NCI-H1105 treated with DMSO at 0.1 percent for 48 hours (cell line): ENCODE results near the gene OSR1.
"Not testable (repeated sequence)": the region's sequence is repeated elsewhere in the genome, so short reads cannot be mapped to it uniquely, and the experiment has no call there.

Source experiments
- DNase-seq: peaks from one replicate; lab custom pipeline; 2025; lab: John Stamatoyannopoulos, UW

OSR1 gene

DNA sequence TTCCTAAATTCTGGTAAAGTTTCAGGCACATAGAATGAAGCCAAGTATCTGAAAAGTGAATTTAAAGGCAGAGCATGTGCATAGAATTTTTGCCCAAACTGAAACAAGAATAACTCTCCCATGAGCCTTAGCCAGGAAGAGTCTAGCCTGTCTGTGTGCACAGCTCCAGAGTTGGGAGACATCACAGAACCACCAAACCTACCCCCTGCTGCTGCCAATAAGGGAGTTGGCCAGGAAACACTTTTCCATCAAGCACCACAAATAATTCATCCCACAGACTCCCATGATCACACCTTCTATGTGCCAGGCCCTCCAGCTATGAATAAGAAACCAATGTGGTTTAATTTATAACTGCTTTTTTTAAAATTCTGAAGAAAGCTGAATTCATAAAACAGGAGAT, 27.0 kb downstream of the OSR1 start:
- DNase-seq: no peak

DNA sequence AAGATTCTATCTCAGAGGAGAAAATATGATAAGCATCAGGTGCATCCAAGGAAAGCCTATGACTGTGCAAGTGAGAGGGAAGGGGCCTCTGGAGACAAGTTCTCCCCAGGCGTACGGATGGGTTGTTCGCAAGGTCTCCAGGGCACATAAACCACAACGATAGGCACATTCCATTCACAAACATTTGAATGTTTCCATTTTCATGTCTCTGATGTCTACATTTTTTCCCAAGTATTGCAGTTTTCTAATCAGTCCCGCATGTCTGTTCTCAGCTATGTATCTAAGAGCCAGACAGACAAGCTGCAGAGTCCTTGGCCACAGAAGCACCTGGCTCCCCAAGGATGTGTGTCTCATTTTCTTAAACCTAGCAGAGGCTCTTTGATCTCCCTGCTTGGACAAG, 28.0 kb downstream of the OSR1 start:
- no peak for DNase-seq

DNA sequence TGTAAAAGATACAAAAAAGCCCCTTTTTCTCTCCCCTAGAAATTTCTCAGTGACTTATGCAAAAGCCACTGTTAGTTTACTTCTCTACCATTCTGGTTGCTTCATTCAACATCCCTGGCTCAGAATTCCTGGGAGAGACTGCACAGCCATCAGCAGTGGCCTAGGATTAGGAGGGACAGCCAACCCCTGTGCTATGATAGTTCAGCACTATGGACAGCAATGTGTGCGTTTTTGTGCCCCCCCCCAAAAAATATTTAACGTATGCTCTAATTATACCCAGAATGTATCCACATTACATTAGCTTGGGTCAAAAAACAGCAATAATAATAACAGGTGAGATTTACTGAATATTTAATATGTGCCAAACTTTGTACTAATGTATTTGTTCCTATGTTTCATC, 29.0 kb downstream of the OSR1 start:
- DNase-seq: no peak

DNA sequence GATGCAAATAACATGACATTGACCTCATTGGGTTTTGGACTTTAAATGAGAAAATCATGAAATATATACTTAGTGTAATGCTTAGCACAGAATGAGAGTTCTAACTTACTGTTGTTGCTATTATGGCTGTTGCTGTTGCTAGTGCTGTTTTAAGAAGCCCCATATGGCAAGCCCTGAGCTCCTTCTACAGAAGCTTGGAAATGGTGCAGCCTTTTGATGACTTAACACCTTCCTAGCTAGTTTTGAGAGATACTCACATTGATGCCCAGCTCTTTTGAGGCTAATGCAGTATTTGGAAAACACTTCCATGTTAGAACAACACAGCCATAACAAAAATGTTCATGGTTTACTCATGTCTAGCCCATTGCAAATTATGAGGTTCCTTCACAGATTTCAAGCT, 30.9 kb downstream of the OSR1 start:
- no peak for DNase-seq

DNA sequence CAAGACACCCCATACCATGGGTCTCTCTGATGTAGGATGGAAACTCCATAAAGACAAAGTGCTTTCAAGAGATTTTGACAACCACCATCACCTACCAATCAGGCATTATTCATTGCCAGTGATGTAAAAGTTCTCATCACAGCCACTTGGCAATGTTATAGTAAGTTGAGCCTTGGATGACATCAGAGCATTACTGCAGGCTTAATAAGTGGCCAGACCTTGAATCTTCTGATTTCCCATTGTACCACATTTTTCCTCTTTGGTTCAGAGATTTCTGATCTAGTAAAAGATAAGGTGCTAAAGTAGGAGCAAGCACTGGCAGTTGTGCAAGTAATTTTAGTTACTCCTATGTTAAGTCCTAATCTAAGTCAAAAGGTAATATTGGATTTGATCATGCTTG, 36.5 kb downstream of the OSR1 start:
- no peak for DNase-seq

DNA sequence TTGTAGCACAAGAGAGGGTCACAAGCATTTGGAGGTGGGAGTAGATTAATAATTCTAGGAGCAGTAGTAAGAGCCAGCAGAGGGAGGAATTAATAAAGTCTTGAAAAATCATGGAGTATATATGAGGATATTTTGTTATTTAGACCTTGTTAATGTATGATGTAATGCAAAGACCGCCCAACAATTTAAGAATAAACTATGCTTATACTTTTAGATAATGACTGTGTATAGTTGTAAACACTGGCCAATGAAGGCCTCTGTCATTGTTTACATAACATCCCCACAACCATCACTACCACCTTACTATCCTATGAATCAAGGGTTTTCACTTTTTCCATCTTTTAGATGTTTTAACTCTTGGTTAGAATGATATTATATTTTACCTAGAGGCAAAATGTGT, 37.6 kb downstream of the OSR1 start:
- DNase-seq: no peak

DNA sequence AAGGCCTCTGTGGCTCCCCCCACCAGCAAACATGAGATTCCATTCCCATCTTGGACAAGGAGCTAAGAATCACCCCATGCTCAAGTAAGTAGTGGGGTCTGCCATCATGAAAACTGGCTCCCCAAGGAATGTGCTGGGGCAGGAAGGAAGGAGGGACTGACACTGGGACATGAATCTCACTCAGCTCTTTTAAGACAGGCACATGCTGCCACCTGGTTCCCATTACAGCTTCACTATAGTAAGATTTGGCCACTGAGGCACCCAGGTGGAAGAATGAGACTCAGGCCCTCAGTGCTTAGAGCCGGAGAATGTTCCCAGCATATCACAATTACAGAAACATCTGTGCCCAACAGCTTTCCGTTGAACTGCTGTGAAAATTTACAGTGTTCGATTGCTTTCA, 38.7 kb downstream of the OSR1 start:
- DNase-seq: no peak

DNA sequence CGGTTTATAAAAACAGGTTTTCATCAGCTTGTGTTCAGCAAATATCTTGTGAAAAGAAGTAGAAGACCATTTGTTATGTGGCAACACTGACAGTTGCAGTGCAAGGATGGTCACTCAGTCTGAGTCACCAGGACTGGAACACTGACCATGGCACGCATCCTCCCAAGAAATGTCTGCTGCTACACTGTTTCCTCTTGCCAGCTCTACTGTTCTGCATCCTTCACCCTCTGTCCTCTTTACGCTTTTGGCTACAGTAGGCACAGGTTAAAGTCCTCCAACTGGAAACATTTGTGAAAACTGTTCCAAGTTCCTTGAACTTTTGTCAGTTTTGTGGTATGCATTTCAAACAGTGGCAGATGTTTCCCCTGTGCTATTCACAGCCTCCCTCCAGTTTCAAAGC, 39.4 kb downstream of the OSR1 start:
- DNase-seq: no peak

DNA sequence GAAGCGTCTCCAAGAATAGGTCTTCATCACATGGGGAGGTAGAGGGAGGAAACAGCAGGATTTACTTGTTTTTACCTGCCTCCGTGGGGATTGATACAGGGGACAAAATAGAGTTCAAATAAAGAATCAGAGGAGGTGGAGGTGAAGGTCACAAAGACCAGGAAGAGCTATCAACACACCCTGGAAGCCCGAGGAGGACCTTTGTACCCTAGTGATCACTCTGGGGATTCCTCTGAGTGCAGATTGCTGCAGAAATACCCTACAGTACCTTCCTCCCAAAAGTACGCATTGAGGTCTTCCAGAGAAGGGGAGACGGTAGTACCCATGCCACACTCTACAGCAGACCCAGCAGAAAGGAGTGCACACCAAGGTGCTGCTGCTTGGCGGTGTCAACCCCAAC, 44.9 kb downstream of the OSR1 start:
- DNase-seq: no peak

DNA sequence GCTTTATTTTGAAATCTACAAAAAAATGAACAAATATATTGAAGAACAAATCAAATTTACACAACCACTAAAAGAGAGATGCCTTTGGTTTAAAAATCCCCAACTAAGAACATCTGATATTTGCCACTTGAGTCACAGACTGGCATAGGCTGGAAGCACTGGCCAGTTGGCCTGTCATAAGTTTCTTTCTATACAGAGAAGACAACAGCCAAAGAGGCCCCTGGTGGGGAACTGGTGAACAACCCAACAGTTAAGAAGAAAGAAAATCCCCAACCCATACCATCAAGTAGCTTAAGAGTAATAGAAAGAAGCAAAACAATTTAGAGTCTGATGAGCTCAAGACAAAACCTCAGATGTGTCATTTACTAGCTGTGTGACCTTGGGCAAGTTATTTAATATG, 45.5 kb downstream of the OSR1 start:
- DNase-seq: no peak

DNA sequence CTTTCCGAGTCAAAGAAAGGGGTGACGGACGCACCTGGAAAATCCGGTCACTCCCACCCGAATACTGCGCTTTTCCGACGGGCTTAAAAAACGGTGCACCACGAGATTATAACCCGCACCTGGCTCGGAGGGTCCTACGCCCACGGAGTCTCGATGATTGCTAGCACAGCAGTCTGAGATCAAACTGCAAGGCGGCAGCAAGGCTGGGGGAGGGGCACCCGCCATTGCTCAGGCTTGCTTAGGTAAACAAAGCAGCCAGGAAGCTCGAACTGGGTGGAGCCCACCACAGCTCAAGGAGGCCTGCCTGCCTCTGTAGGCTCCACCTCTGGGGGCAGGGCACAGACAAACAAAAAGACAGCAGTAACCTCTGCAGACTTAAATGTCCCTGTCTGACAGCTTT, 52.4 kb downstream of the OSR1 start:
- not testable (repeated sequence) for DNase-seq

DNA sequence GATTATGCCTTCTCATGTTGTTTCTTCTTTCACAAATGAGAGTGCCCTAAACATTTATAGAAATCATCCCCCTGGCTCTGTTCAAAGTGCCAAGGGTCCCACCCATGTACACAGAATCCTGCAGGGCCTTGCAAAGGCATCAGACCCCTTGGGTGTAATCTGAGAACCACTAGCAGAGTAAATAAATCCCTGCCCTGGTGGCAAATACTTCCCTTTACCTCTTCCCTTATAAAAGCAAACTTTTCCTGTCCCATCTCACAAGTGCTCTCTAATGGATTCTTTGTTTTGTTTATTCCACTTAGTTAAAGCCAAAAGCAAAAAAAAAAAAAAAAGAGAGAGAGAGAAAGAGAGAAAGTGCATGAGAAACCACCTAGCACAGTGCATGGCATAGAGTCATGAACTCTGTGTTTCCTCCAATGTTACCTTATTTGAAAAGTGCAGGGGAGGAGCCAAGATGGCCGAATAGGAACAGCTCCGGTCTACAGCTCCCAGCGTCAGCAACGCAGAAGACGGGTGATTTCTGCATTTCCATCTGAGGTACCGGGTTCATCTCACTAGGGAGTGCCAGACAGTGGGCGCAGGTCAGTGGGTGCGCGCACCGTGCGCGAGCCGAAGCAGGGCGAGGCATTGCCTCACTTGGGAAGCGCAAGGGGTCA, 52.9 kb downstream of the OSR1 start:
- peak; percentile 6 for DNase-seq

DNA sequence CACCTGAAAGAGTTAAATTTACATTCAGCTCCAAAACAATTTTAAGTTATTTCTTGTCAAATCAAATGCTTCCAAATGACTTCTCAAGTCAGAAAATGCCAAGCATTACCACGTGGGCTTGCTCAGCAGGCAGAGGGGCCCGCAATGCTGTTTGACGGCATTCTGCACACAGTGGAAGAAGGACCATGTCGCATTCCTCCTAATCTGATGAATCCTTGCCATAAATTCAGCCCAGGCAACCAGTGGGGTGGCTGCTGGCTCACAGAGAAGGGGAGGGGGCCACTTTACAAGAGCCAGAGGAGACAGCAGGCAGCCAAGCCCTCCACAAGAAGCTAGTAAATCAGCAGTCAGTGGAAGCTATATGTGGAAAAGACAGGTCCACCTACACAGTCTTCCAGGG, 56.7 kb downstream of the OSR1 start:
- DNase-seq: no peak
